HL-60 (cell line): ENCODE measurements around the gene FAM162A.

ENCODE experiments used
- DNase-seq, 2 experiments: peaks; one replicate each; pipeline ENCODE4 v3.0.0-alpha.2; 2010 to 2020; ENCODE audit warnings: low read depth in 1 of 2, low spot score in 1 of 2
- H3K27ac ChIP-seq: fragments of 250-450 bp; sonication (Bioruptor Pico); replicated peaks from 2 replicates; pipeline ENCODE4 v1.5.1; 2020; ENCODE audit warnings: mild to moderate bottlenecking, moderate library complexity
- H3K27me3 ChIP-seq: fragments of 250-450 bp; sonication (Bioruptor Pico); 2 replicates; pipeline ENCODE4 v1.5.1; 2021; ENCODE audit warnings: mild to moderate bottlenecking, moderate library complexity; ENCODE audit not compliant: insufficient read depth, poor library complexity, severe bottlenecking
- H3K4me3 ChIP-seq: replicated peaks from 2 replicates; pipeline ENCODE4 v1.5.1; 2011; ENCODE audit warnings: mild to moderate bottlenecking, control low read depth, low read length; ENCODE audit not compliant: insufficient read depth
- GABPA ChIP-seq: IDR thresholded peaks from 2 replicates; pipeline ENCODE4 v1.6.1; 2012; ENCODE audit warnings: low read depth
- POLR2AphosphoS5 ChIP-seq: IDR thresholded peaks from 2 replicates; pipeline ENCODE4 v1.6.1; 2012; ENCODE audit warnings: low read depth
- REST ChIP-seq: IDR thresholded peaks from 2 replicates; pipeline ENCODE4 v1.6.1; 2012; ENCODE audit warnings: low read depth; ENCODE audit not compliant: insufficient replicate concordance
- SPI1 ChIP-seq: IDR thresholded peaks from 2 replicates; pipeline ENCODE4 v1.6.1; 2012; ENCODE audit warnings: low read depth, mild to moderate bottlenecking, borderline replicate concordance
- TF ChIP-seq, protein P1 (sequence below): IDR thresholded peaks from one replicate; pipeline ENCODE4 v1.5.1; 2011; ENCODE audit warnings: low read length, control low read depth, inconsistent platforms; ENCODE audit not compliant: insufficient read depth

Gene FAM162A

DNA sequence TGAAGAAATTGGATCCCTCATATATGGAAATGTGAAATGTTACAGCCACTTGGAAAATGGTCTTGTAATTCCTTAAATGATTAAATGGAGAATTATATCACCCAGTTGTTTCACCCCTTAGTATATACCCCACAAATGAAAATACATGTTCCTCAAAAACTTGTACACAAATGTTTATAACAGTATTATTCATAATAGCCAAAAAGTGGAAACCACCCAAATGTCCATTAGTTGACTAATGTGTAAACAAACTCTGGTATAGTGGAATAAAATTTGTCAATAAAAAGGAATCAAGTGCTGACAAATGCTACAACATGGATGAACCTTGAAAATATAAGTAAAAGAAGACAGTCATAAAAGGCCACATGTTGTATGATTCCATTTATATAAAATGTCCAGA, 12.5 kb downstream of the FAM162A start:
- no peak for TF ChIP-seq REST
- DNase-seq = no peak
- no peak overlapping the region for H3K27ac ChIP-seq
- no peaks in the 10 kb centered on the region for H3K27me3 ChIP-seq
- H3K4me3 ChIP-seq = no peak overlapping the region

- TF ChIP-seq REST = no peak
- no peak for TF ChIP-seq GABPA
- TF ChIP-seq POLR2AphosphoS5 = no peak
- no peak for TF ChIP-seq SPI1
- TF ChIP-seq, protein P1, sequence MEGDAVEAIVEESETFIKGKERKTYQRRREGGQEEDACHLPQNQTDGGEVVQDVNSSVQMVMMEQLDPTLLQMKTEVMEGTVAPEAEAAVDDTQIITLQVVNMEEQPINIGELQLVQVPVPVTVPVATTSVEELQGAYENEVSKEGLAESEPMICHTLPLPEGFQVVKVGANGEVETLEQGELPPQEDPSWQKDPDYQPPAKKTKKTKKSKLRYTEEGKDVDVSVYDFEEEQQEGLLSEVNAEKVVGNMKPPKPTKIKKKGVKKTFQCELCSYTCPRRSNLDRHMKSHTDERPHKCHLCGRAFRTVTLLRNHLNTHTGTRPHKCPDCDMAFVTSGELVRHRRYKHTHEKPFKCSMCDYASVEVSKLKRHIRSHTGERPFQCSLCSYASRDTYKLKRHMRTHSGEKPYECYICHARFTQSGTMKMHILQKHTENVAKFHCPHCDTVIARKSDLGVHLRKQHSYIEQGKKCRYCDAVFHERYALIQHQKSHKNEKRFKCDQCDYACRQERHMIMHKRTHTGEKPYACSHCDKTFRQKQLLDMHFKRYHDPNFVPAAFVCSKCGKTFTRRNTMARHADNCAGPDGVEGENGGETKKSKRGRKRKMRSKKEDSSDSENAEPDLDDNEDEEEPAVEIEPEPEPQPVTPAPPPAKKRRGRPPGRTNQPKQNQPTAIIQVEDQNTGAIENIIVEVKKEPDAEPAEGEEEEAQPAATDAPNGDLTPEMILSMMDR = no peak
- no peak overlapping the region for H3K4me3 ChIP-seq
- no peak for DNase-seq
These were observed 13.2 kb downstream of the FAM162A start for GRCh38 chr3:122397201-122397600.

DNA sequence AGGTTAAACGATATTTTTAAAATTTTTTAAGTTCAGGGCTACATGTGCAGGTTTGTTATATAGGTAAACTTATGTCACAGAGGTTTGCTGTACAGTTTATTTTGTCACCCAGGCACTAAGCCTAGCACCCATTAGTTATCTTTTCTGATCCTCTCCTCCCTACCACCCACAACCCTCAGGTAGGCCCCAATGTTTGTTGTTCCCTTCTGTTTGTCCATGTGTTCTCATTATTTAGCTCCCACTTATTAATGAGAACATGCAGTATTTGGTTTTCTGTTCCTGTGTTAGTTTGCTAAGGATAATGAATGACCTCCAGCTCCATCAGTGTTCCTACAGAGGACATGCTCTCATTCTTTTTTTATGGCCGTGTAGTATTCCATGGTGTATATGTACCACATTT, 14.9 kb downstream of the FAM162A start:
- H3K4me3 ChIP-seq = no peak overlapping the region
- no peak for DNase-seq
- no peak overlapping the region for H3K27ac ChIP-seq
- TF ChIP-seq REST (no peak), SPI1 (no peak)
- no peaks in the 10 kb centered on the region for H3K27me3 ChIP-seq

More at GRCh38 chr3:122397201-122397600, 13.2 kb downstream of the FAM162A start:
- no peak overlapping the region for H3K27ac ChIP-seq
- H3K27me3 ChIP-seq = no peaks in the 10 kb centered on the region

DNA sequence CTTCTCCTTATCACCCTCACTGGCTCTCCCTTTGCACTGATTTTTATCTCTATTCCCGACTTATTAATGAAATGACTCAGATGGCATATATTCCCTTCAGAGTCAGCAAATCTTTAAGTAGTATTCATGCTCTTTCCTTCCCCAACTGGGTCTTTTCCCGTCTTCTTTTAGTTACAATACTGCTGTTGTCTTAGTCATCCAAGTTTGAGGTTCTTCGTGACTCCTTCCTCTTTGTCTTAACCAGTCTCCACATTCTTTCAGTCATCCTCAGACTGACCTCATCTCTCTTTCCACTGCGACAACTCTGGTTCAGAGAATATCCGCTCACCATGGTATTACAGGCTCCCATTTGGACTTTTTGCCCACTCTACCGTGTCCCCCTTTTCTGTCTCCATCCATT, 19.5 kb downstream of the FAM162A start:
- TF ChIP-seq, protein P1 = no peak
- no peaks in the 10 kb centered on the region for H3K27me3 ChIP-seq
- H3K4me3 ChIP-seq = no peak overlapping the region
- no peak for DNase-seq
- no peak overlapping the region for H3K27ac ChIP-seq
